Keratinocyte (primary cell): ENCODE data around the gene RPUSD3. TPM values are rescaled to one million over a fixed set of nuclear protein-coding genes. Genes with fewer than 3 reads are reported as not detected.

Experiments used
- DNase-seq: peaks from one replicate; pipeline ENCODE4 v3.0.0-alpha.2; 2011; ENCODE audit warnings: low read depth, missing footprints, low spot score
- FAIRE-seq: peaks from 2 replicates; lab custom pipeline; 2011; peaks lifted over from hg19 to GRCh38; lab: Jason Lieb, UNC
- H2AFZ ChIP-seq: 2 replicates; pipeline ENCODE4 v1.6.0; 2012; ENCODE audit warnings: low read length, control low read depth, inconsistent platforms; ENCODE audit not compliant: control insufficient read depth
- H3K27ac ChIP-seq: 2 replicates; pipeline ENCODE4 v1.5.1; 2011; ENCODE audit warnings: low read length; ENCODE audit not compliant: control insufficient read depth, insufficient read depth
- H3K27me3 ChIP-seq: 3 replicates; pipeline ENCODE4 v1.6.0; 2011; ENCODE audit warnings: low read length; ENCODE audit not compliant: control insufficient read depth, insufficient read depth; ENCODE audit errors: extremely low read depth
- H3K36me3 ChIP-seq, 2 experiments: 2 replicates in 1 of 2; 3 replicates in 1 of 2; pipeline ENCODE4 v1.5.1; 2011; ENCODE audit warnings: low read length in 2 of 2, mild to moderate bottlenecking in 1 of 2; ENCODE audit not compliant: control insufficient read depth in 2 of 2, insufficient read depth in 2 of 2; ENCODE audit errors: extremely low read depth in 1 of 2
- H3K4me1 ChIP-seq: 3 replicates; pipeline ENCODE4 v1.5.1; 2011; ENCODE audit warnings: low read length; ENCODE audit not compliant: control insufficient read depth, insufficient read depth; ENCODE audit errors: extremely low read depth
- H3K4me2 ChIP-seq: 3 replicates; pipeline ENCODE4 v1.6.0; 2011; ENCODE audit warnings: low read depth, low read length; ENCODE audit not compliant: control insufficient read depth, insufficient read depth; ENCODE audit errors: extremely low read depth
- H3K4me3 ChIP-seq, 3 experiments: fragments of 200-600 bp in 1 of 3; sonication (generic) in 1 of 3; 2 replicates in 2 of 3; 3 replicates in 1 of 3; pipeline ENCODE4 v1.5.1; 2011 to 2016; ENCODE audit warnings: low read length in 3 of 3, mild to moderate bottlenecking in 3 of 3, control low read depth in 2 of 3, inconsistent platforms in 1 of 3, low read depth in 1 of 3, mixed read lengths in 1 of 3, mixed run types in 1 of 3, moderate library complexity in 1 of 3; ENCODE audit not compliant: control insufficient read depth in 2 of 3, insufficient read depth in 2 of 3; ENCODE audit errors: extremely low read depth in 1 of 3
- H3K79me2 ChIP-seq: 2 replicates; pipeline ENCODE4 v1.6.0; 2012; ENCODE audit warnings: low read length; ENCODE audit not compliant: control insufficient read depth, insufficient read depth
- H3K9ac ChIP-seq: 3 replicates; pipeline ENCODE4 v1.6.0; 2011; ENCODE audit warnings: low read length; ENCODE audit not compliant: control insufficient read depth, insufficient read depth; ENCODE audit errors: extremely low read depth
- H3K9me1 ChIP-seq: 3 replicates; pipeline ENCODE4 v1.6.0; 2011; ENCODE audit warnings: low read length; ENCODE audit not compliant: control insufficient read depth, insufficient read depth; ENCODE audit errors: extremely low read depth
- H3K9me3 ChIP-seq: 2 replicates; pipeline ENCODE4 v1.5.1; 2012; ENCODE audit warnings: low read depth, low read length; ENCODE audit not compliant: control insufficient read depth
- H4K20me1 ChIP-seq: 3 replicates; pipeline ENCODE4 v1.6.0; 2011; ENCODE audit warnings: low read length; ENCODE audit not compliant: control insufficient read depth, insufficient read depth; ENCODE audit errors: extremely low read depth
- EZH2 ChIP-seq: IDR thresholded peaks from one replicate; pipeline ENCODE4 v1.6.1; 2012; ENCODE audit warnings: inconsistent platforms, mild to moderate bottlenecking, low read length, moderate library complexity
- dilution Hi-C: fragments of 300-500 bp; cut with MboI; formaldehyde crosslinking; loops from one replicate; pipeline ENCODE4 v1.7.0; 2020; ENCODE audit warnings: low sequenced_read_pairs; ENCODE audit not compliant: extremely low pct_ligation_motif_present
- polyA plus RNA-seq, 5 experiments: library from polyadenylated mRNA; depleted of rRNA in 3 of 5; stranded (reverse) in 3 of 5; stranded (forward) in 1 of 5; unstranded in 1 of 5; fragments of >200 nt; gene quantifications; 1 replicate in 1 of 5; 2 replicates in 3 of 5; 3 replicates in 1 of 5; pipeline versions ENCODE4 v1.2.1 to v1.2.3, GENCODE V29; 2011 to 2012; ENCODE audit warnings: missing spikeins in 2 of 5, low read depth in 1 of 5, low replicate concordance in 1 of 5
- TF ChIP-seq, protein P1 (sequence below), 3 experiments: IDR thresholded peaks in 1 of 3; conservative IDR thresholded peaks in 1 of 3; optimal IDR thresholded peaks in 1 of 3; 2 replicates in 2 of 3; 3 replicates in 1 of 3; pipeline versions ENCODE3 to v1.5.1; 2011; ENCODE audit warnings: low read length in 3 of 3, mild to moderate bottlenecking in 3 of 3, moderate library complexity in 2 of 3, control low read depth in 1 of 3, inconsistent platforms in 1 of 3; ENCODE audit not compliant: insufficient read depth in 2 of 3; ENCODE audit errors: extremely low read depth in 1 of 3

Gene RPUSD3
- polyA plus RNA-seq, 1 donor (not counting 4 experiments of a cell fraction or from before 2014, with no cell fraction given): 31.5 TPM

- H3K9me3 ChIP-seq: no peaks in the 10 kb centered on the region
- no peaks in the 10 kb centered on the region for H4K20me1 ChIP-seq
- no peak overlapping the region for H2AFZ ChIP-seq
- FAIRE-seq (no peak), DNase-seq (no peak)
- H3K4me2 ChIP-seq: no peak overlapping the region
- H3K27me3 ChIP-seq: no peaks in the 10 kb centered on the region
- no peak overlapping the region for H3K9ac ChIP-seq
- no peak overlapping the region for H3K27ac ChIP-seq
- peaks cover 7% of the 10 kb centered on the region for H3K4me1 ChIP-seq
- H3K36me3 ChIP-seq: peaks cover 27 to 40% of the 10 kb centered on the region in 2 experiments
- H3K9me1 ChIP-seq: no peaks in the 10 kb centered on the region
- H3K4me3 ChIP-seq: no peak overlapping the region
- no peaks in the 10 kb centered on the region for H3K79me2 ChIP-seq
- no peak for TF ChIP-seq EZH2
- TF ChIP-seq, protein P1, sequence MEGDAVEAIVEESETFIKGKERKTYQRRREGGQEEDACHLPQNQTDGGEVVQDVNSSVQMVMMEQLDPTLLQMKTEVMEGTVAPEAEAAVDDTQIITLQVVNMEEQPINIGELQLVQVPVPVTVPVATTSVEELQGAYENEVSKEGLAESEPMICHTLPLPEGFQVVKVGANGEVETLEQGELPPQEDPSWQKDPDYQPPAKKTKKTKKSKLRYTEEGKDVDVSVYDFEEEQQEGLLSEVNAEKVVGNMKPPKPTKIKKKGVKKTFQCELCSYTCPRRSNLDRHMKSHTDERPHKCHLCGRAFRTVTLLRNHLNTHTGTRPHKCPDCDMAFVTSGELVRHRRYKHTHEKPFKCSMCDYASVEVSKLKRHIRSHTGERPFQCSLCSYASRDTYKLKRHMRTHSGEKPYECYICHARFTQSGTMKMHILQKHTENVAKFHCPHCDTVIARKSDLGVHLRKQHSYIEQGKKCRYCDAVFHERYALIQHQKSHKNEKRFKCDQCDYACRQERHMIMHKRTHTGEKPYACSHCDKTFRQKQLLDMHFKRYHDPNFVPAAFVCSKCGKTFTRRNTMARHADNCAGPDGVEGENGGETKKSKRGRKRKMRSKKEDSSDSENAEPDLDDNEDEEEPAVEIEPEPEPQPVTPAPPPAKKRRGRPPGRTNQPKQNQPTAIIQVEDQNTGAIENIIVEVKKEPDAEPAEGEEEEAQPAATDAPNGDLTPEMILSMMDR (optimal IDR thresholded peaks at IDR 0.05 in 1 of 3, IDR thresholded peaks at IDR 0.05 in 1 of 3, conservative IDR thresholded peaks at IDR 0.05 in 1 of 3; ENCODE audit: extremely low read depth in 1 of 3, insufficient read depth in 2 of 3, low read length in 3 of 3): no peak
- dilution Hi-C loops: no loop called here
Observed at GRCh38 chr3:9806137-9806536, 37.7 kb downstream of the RPUSD3 start.

DNA sequence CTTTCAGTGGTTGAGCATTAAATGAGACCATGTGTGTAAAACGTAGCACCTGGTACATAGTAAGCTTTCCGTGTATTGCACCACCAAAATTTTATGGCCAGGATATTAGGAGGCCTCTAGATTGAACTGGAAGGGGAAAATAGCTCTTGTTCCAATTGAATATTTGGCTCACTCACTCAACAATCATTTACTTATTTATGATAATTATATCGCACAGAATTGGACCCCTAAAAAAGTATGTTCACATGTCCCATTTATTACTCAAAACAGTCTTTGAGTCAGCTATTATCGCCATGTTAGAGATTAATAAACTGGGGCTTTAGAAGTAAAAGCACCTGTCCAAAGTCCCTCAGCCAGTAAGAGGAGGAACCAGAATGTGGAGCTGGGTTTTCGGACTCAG is 38.8 kb downstream of the RPUSD3 start:
- no peaks in the 10 kb centered on the region for H4K20me1 ChIP-seq
- FAIRE-seq (no peak), DNase-seq (no peak)
- H3K4me2 ChIP-seq: no peak overlapping the region
- H3K79me2 ChIP-seq: no peaks in the 10 kb centered on the region
- H3K4me3 ChIP-seq: no peak overlapping the region
- H3K9me3 ChIP-seq: no peaks in the 10 kb centered on the region
- dilution Hi-C loops: no loop called here
- H3K27ac ChIP-seq: no peak overlapping the region
- H3K9me1 ChIP-seq: no peaks in the 10 kb centered on the region
- H3K4me1 ChIP-seq: no peaks in the 10 kb centered on the region
- no peak overlapping the region for H3K9ac ChIP-seq
- peaks cover 36 to 47% of the 10 kb centered on the region in 2 experiments for H3K36me3 ChIP-seq
- TF ChIP-seq, protein P1 (optimal IDR thresholded peaks at IDR 0.05 in 1 of 3, IDR thresholded peaks at IDR 0.05 in 1 of 3, conservative IDR thresholded peaks at IDR 0.05 in 1 of 3; ENCODE audit: extremely low read depth in 1 of 3, insufficient read depth in 2 of 3, low read length in 3 of 3): no peak
- no peak for TF ChIP-seq EZH2
- no peak overlapping the region for H2AFZ ChIP-seq
- no peaks in the 10 kb centered on the region for H3K27me3 ChIP-seq
